Neuron (in vitro differentiated cells): ENCODE results near the gene NRGN.

Experiments
- H2AFZ ChIP-seq: one replicate; pipeline ENCODE4 v1.6.1; 2013; ENCODE audit warnings: low read depth, mild to moderate bottlenecking, inconsistent platforms, low read length, moderate library complexity
- H3K27me3 ChIP-seq: one replicate; pipeline ENCODE4 v1.6.1; 2013; ENCODE audit warnings: low read length; ENCODE audit not compliant: insufficient read depth
- H3K36me3 ChIP-seq: one replicate; pipeline ENCODE4 v1.6.1; 2013; ENCODE audit warnings: low read length; ENCODE audit not compliant: insufficient read depth
- H3K4me1 ChIP-seq: one replicate; pipeline ENCODE4 v1.6.1; 2013; ENCODE audit warnings: low read length; ENCODE audit not compliant: insufficient read depth
- H3K4me3 ChIP-seq: 2 replicates; pipeline ENCODE4 v1.5.1; 2013; ENCODE audit warnings: mild to moderate bottlenecking, low read length, moderate library complexity
- H3K9me3 ChIP-seq: one replicate; pipeline ENCODE4 v1.6.1; 2013; ENCODE audit warnings: low read length

The NRGN gene

DNA sequence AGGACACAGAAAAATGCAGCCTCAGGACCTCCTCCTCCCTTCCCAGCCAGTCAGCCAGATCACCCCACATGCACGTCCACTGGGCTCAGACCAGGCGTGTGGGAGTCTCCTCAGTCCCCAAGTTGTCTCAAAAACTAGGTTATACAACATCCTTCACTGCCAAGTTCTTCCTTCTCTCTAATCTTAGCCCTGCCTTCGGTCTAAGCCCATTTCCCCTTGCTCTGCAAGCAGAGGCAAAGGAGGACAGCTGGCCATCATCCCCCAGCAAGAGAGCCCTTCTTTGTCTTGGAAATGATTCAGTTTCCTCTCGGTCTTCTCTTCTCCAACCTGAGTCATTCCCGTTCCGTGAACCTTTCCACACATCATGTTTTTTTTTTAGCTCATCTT, 14.0 kb upstream of the NRGN start:
- peak overlapping the region; percentile 29 for H2AFZ ChIP-seq
- no peak overlapping the region for H3K4me3 ChIP-seq
- no peaks in the 10 kb centered on the region for H3K36me3 ChIP-seq
- H3K27me3 ChIP-seq: peaks cover 1% of the 10 kb centered on the region
- no peaks in the 10 kb centered on the region for H3K9me3 ChIP-seq
- H3K4me1 ChIP-seq: peaks cover 26% of the 10 kb centered on the region

DNA sequence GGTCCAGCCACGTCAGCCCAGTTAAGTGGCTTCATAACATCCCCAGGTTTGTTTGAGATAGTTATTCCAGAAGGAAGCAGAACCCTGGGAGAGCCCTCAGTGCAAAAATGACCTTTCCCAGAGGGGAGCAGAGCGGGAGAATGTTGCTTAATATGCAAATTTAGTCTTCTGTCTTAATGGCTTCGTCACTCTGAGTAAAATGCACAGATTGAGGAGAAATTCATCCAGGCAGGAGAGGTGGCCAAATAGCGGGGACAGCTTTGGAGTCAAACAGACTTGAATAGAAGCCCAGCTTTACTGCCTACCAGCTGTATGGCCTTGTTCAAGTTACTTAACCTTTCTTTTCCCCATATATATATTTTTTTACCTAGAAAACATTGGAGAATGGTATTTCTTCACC, 12.3 kb upstream of the NRGN start:
- H3K36me3 ChIP-seq: no peaks in the 10 kb centered on the region
- no peaks in the 10 kb centered on the region for H3K27me3 ChIP-seq
- H3K9me3 ChIP-seq: no peaks in the 10 kb centered on the region
- no peak overlapping the region for H2AFZ ChIP-seq
- H3K4me1 ChIP-seq: peaks cover 26% of the 10 kb centered on the region
- no peak overlapping the region for H3K4me3 ChIP-seq

DNA sequence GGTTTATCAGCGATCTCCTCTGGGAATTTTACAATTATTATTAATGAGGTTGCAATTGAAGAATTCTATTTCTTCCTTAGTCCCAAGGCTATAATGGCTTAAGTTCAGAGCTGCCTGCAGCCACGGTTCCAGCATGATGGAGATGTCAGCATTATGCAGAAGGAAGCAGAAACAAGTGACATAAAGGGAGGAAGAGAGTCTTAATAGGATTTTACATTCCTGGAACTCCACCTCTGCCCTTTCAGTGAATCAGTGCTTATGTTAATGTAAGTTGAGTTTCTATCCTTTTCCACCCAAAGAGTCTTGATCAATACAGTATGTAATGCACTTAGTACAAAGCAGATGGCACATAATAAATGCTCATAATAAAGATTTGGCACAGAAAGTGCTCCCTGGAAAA, 11.6 kb upstream of the NRGN start:
- no peak overlapping the region for H2AFZ ChIP-seq
- H3K36me3 ChIP-seq: no peaks in the 10 kb centered on the region
- H3K9me3 ChIP-seq: no peaks in the 10 kb centered on the region
- H3K4me1 ChIP-seq: peaks cover 26% of the 10 kb centered on the region
- H3K4me3 ChIP-seq: no peak overlapping the region
- H3K27me3 ChIP-seq: no peaks in the 10 kb centered on the region

DNA sequence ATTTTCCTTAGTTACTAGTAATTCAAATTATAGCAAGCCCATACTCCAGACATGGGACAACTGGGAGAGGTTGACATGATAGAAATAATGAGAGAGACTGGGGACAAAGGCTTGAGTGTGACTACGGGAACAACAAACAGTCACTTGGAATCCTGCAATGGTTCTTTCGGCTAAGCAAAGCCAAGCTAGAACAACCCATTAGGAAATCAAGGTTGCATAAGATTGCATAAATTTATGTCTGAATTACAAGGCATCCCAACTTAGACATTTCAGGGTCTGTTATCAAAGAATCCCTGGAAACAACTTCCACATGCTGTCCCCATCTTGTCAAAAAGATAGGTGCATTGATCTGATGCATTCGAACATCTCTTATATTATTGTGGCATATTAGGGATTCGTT, 10.2 kb upstream of the NRGN start:
- Histone ChIP-seq H3K27me3 (peaks cover 6% of the 10 kb centered on the region), H3K4me3 (no peak overlapping the region), H3K4me1 (peaks cover 24% of the 10 kb centered on the region), H3K9me3 (no peaks in the 10 kb centered on the region), H2AFZ (no peak overlapping the region), H3K36me3 (no peaks in the 10 kb centered on the region)

DNA sequence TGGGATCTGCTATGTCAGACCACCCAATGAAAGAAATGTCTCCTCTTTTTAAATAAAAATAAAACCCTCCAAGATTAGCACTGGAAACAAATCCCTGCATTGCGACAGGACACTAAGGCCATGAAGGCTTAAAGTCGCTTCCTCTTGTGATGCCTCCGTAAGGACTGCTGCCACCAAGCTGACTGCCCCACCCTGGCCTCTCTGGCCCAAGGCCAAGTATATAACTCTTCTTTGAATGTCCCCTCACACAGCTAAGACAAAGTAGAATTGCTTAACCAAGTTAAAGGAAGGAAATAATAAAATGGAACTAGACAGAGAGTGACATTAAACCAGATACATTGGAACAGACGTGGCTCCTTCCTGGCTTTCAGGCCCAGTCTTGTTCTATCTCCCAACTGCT, 7.5 kb upstream of the NRGN start:
- Histone ChIP-seq H3K27me3 (peaks cover 12% of the 10 kb centered on the region), H3K4me1 (peaks cover 8% of the 10 kb centered on the region), H3K4me3 (no peak overlapping the region), H3K36me3 (no peaks in the 10 kb centered on the region), H2AFZ (no peak overlapping the region), H3K9me3 (no peaks in the 10 kb centered on the region)

DNA sequence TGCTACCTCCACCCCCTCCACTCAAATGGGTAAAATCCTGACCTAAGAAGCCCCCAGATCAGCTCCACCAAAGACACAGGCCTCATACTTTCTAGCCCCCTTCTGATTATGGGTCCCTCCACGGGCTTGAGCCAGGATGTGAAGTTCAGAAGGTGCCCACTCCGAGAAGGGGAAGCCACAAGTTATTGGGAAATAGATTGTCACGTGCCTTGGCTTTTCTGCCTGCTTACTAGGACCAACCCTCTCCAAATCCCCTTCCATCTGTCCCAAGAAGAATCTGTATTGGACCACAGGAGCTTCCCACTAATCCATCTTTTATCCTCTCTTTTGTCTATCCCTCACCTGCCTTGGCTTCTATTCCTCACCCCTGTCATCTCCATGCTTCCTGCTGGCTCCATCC, 3.0 kb upstream of the NRGN start:
- H3K36me3 ChIP-seq: no peaks in the 10 kb centered on the region
- no peak overlapping the region for H2AFZ ChIP-seq
- H3K4me1 ChIP-seq: peaks cover 26% of the 10 kb centered on the region
- H3K4me3 ChIP-seq: no peak overlapping the region
- H3K9me3 ChIP-seq: no peaks in the 10 kb centered on the region
- H3K27me3 ChIP-seq: peaks cover 12% of the 10 kb centered on the region

DNA sequence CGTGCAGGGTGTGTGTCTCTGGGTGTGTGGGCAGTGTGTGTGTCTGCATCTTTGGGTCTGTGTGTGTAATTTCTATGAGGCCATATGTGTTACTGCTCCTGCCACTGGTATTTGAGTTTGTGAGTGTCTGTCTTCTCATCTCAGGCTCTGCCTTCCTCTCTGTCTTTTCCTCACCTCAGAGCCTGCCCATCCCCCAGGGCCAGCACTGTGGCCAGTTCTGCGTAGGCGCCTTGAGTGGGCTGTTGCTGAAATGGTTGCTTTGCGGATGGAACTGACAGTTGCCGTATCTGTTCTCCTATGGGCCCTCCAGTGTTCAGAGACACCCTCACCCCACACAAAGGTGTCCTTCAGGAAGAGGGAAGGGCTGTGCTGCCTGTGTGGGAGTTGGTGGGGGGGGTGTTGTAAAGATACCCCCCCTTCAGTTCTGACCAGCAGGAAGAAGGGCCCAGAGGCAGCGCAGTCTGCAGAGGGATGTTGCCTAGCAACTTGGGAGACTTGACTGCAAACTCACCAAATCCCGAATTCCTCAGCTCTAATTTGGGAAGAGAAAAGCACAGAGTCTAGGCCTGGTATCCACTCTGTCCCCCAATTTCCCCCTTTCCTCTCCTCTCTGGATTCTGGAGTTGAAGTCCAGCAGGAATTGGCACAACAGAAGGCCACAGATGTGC, 2.0 kb upstream of the NRGN start:
- no peaks in the 10 kb centered on the region for H3K36me3 ChIP-seq
- H3K9me3 ChIP-seq: no peaks in the 10 kb centered on the region
- H3K4me1 ChIP-seq: peaks cover 26% of the 10 kb centered on the region
- peak overlapping the region; percentile 32 for H2AFZ ChIP-seq
- no peak overlapping the region for H3K4me3 ChIP-seq
- peaks cover 12% of the 10 kb centered on the region for H3K27me3 ChIP-seq

DNA sequence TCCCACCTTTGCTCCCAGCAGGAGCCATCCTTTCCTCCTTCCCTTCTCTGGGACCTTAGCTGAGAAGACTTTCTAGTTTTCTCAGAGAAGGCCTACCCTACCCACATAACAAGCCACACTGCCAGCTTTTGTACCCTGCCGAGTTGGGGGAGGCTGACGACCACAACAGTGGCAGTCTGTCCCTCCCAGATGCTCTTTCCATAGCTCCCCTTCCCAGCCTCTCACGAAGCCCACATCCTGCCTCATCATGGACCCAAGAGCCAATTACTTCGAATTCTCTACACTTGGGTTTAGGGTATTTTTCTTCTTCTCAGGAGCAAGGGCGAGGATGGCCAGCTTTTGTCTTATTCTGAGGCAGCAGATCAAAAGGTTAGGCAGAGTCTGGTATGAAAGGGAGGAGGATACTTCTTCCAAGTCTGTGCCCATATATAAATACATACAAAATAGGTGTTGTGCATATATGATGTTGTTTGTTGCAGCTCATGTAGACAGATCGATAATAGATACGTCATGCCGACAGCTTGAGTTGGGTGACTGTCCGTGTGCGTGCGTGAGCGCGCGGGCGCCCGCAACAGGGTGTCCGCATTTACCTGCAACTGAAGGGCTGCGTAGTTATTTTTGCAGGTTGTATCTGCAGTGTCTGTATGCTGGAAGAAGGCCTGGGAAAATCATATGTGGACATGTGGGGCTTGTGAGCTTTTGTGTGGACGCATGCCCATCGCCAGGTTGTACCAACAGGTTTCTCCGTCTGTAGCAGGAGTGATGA, 846 bp upstream of the NRGN start:
- H3K4me3 ChIP-seq: peak overlapping the region; percentile 65

DNA sequence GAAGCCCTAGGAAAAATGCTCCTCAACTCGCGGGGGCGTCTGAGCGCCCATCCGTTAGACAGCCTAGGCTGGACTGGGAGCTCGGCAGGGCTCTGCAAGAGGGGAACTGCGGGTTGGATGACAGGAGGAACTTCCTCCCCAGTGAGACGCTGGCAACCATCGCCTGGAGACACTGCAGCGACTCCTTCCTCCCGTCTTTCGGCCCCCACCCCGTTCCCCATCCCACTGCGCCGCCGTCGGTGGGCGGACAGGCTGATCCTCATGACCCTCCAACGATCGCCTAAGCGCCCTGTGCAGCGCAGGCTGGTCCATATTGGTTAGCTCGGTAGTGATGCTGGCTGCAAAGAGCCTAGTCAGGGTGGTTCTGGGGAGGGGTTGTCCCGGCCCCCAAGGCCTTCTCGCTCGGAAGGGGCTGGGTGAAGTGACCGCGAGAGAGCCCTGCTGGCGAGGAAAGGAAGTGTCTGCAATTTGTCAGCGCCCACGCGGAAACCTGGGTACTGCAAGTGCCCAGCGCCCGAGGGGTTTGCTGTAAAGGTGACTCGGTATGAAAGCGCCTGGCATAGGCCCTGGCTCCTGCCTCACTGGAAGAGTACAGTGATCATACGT, 638 bp downstream of the NRGN start:
- Histone ChIP-seq H3K4me1 (peaks cover 26% of the 10 kb centered on the region), H3K4me3 (peak overlapping the region; percentile 65), H3K27me3 (no peaks in the 10 kb centered on the region), H2AFZ (peak overlapping the region; percentile 77), H3K9me3 (peaks cover 3% of the 10 kb centered on the region), H3K36me3 (no peaks in the 10 kb centered on the region)

More for the DNA sequence above, 846 bp upstream of the NRGN start:
- Histone ChIP-seq H3K36me3 (no peaks in the 10 kb centered on the region), H3K9me3 (no peaks in the 10 kb centered on the region), H3K4me1 (peaks cover 26% of the 10 kb centered on the region), H3K27me3 (peaks cover 10% of the 10 kb centered on the region), H2AFZ (peak overlapping the region; percentile 77)

DNA sequence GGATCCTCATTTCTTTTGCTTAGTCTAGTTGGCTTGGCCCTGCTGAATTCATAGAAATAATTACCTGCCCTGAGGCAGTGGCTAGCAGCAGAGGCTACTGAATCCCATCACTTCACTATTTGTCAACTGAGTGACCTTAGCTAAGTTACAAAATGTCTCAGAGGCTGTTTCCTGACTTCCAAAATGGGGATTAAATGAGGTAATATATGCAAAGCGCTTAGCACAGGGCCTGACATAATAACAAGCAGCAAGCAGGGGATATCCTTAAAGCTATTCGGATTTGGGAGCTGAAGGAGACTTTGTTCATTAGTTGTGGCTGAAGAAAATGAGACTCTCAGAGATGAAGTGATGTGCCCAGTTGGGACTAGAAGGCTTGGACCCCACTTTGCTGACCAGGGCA, 2.8 kb downstream of the NRGN start:
- no peaks in the 10 kb centered on the region for H3K27me3 ChIP-seq
- H3K9me3 ChIP-seq: peaks cover 5% of the 10 kb centered on the region
- peaks cover 24% of the 10 kb centered on the region for H3K4me1 ChIP-seq
- no peak overlapping the region for H2AFZ ChIP-seq
- no peaks in the 10 kb centered on the region for H3K36me3 ChIP-seq
- no peak overlapping the region for H3K4me3 ChIP-seq

DNA sequence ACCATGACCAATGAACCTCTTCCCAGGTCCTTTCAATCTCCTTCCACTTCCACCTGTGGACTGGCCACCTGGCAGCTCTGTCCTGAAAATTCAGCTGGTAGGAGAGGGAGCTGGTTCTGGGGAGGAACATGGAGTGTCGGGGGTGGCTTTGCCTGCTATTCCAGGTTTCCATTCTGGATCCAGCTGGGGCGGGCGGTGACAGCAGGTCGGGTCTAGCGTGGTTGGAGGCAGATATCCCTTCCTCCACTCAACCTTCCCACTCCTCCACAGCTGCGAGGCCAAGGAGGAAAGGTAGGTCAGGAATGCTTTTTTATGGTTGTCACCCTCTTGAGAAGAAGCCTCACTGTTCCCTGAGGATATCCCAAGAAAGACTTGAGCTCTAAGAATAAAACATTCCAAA, 3.3 kb downstream of the NRGN start:
- H3K4me1 ChIP-seq: peaks cover 19% of the 10 kb centered on the region
- no peak overlapping the region for H3K4me3 ChIP-seq
- H3K9me3 ChIP-seq: peaks cover 5% of the 10 kb centered on the region
- H3K36me3 ChIP-seq: no peaks in the 10 kb centered on the region
- H2AFZ ChIP-seq: no peak overlapping the region
- no peaks in the 10 kb centered on the region for H3K27me3 ChIP-seq

DNA sequence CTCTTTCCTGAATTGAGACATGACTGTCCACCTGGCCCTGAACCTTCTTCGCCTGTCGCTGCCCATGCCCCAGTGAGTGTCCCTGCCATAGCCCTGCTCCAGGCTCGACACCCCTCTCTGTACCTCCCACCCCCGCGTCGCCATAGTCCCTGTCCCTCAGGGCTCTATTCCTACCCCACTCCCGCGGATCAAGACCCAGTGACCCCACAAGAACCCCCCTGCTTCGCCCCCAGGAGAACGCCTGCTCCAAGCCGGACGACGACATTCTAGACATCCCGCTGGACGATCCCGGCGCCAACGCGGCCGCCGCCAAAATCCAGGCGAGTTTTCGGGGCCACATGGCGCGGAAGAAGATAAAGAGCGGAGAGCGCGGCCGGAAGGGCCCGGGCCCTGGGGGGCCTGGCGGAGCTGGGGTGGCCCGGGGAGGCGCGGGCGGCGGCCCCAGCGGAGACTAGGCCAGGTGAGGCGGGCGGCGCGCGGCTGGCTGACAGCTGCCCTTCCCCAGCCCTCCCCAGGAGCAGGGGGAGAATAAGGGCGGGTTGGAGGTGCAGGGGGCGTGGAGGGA, 5.6 kb downstream of the NRGN start:
- H3K4me3 ChIP-seq: no peak overlapping the region

More for the DNA sequence above, 5.6 kb downstream of the NRGN start:
- H3K4me1 ChIP-seq: peaks cover 4% of the 10 kb centered on the region
- no peaks in the 10 kb centered on the region for H3K36me3 ChIP-seq
- H3K27me3 ChIP-seq: no peaks in the 10 kb centered on the region
- no peak overlapping the region for H2AFZ ChIP-seq
- peaks cover 5% of the 10 kb centered on the region for H3K9me3 ChIP-seq
